Fibroblast of skin of abdomen (primary cell): ENCODE measurements around the gene EYS.
"Not testable (repeated sequence)": the region's sequence is repeated elsewhere in the genome, so short reads cannot be mapped to it uniquely, and the experiment has no call there.

Source experiments
- DNase-seq: peaks from one replicate; pipeline ENCODE4 v3.0.0-alpha.2; 2013

The EYS gene

DNA sequence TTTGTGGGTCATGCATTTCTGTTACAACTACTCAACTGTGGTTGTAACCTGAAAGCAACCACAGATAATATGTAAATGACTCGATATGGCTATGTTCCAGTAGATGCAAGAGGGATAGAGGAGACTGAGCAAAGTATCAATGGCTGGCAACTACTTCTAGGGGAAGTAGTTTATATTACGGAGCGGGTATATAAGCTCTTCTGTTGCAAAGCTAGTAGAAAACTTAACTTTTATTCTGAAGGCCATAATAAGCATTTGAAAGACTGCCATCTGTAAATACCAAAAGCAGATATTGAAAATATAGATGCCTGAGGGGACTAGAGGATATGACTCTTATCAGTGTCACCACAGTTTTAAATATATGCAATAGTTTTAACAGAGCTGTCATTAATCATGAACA is 1416.2 kb downstream of the EYS start:
- DNase-seq = peak; percentile 33

DNA sequence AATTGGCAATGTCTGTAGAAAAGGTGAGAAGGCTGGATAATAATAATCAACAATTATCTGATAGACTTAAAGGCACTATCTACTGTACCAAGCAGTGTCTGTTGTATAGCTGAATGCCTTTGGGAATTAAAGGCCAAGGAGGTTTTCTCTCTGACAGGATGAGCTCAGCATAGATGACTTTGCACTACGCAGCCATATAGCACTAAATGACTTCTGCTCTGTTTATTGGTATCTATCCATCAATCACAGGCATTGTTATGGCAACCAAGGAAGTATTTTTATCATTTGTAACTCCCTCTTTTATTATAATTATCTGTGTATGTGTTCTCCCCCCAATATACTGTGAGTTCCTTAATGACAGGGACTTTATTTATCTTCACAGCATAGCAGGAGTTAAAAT is 1417.1 kb downstream of the EYS start:
- DNase-seq = no peak

DNA sequence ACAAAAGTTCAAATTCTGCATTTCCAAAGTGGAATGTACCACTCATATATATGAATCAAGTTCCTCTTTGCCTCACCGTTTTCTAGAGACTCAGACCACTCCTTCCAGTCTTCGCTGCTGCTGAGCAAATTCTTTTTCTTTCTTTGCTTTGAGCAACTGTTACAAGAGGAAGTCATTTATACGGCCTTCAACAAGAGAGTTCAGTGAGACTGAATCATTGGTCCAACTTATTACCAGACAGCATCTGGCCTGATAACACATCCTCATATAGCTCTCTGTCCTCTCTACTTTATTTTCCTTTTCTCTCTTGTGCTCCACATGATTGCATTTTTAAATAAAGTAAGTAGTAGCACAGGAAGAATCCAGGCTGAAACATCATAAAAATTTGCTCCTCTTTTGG is 1418.7 kb downstream of the EYS start:
- peak; percentile 18 for DNase-seq

DNA sequence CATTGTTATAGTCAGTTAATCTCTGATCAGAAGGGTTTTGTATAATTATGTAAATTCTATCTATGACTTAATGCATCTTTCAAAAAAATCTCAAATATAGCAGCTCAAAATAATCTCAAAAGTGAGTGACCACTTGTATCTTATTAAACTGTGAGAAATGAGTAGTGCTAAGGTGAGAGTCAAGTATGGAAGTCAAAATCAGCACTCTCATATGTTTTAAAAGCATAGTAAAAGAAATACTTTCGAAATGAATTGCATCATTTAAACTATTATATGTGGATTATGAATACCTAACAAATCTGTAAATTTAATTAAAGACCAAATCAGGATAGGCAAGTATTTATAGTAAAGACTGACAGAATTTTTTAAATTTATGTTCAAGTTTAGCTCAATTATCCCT is 1425.9 kb downstream of the EYS start:
- no peak for DNase-seq

DNA sequence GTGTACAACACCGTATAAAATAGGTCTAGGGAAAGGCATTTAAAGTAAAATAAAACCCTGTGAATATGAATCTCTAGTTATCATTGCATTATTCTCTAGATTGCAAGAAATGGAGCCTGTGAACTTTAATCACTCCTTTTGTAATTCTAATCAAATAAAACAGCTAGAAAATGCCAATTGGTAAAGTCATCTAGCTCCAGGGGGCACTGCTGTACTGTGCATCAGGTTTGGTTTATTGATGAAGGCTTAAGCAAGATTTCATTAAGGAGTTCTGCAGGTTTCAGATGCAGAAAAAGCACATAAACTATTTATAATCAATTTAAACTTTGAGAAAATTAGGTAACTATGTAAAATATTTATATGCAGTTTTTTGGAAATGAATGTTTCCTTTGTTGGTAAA is 1426.5 kb downstream of the EYS start:
- DNase-seq = peak; percentile 37

DNA sequence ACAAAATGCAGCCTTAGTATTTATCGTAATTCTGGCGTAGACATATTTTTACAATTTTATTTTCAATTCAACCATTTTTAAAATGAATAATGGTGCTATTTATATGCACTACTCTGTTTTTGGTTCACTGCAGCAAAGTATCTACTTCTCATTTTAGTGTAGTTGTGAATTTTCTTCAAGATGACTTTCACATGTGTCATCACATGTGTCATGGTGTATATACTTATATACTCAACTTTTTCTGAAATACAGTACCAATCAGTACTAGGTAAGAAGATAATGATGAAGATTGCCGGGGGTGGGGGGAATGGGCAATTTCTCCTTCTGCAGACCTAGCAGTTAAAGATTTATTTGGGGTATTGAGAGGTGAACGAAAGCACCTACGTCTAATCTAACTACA is 1436.9 kb downstream of the EYS start:
- DNase-seq = peak; percentile 16

DNA sequence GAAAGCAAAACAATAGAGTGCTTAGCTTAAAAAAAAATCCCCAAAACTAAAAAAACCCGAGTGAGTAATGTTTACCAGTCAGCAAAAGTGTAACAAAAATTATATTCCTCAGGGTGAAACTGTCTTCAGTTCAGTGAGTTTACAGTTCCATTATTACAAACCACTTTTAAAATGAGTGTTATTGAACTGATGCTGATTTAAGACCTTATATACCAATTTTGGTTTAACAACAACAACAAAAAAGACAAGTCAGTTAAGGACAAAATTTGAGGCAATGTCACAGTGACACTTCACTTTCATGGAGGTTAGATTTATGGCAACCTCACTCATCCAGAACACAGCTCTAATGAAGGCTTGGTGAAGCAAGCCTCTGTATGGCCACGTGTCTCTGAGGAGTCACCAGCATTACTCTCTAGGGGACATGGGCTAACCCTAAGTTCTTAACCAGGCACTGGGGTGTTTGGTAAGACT is 1440.6 kb downstream of the EYS start:
- no peak for DNase-seq

DNA sequence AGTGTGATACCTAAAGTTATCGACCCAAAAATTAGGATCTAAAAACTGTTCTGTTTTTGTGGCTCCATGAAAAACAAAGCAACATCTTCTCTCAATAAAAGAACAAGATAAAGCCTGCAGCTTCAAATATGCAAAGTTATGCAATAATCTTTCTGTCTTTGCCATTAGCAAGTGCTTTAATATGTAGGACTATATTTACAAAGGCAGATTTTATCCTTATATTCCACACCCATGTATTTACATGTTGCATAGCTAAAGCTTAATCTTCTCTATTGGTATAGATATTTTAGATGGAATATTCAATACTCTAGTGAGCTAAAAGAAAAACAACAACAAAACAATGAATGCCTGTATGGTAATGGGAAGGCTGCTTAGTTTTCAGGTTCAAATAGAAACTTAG is 1443.2 kb downstream of the EYS start:
- no peak for DNase-seq

DNA sequence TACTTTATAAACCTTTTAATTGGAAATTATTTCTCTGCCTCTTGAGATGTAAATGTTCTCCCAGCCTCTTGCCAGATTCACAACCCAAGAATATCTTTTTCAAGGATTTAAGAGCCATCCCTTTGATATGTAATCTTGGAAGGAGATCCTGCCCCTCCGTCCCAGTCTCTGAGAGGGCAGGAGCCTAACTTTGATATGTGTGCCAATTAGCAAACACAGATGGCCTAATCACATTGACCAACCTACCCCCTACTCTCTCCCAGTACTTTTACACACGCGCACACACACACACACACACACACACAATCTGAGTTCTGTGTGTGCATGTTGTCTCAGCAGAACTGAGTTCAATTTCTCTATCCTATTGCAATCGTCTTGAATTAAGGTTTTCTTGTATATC is 1447.7 kb downstream of the EYS start:
- no peak for DNase-seq

DNA sequence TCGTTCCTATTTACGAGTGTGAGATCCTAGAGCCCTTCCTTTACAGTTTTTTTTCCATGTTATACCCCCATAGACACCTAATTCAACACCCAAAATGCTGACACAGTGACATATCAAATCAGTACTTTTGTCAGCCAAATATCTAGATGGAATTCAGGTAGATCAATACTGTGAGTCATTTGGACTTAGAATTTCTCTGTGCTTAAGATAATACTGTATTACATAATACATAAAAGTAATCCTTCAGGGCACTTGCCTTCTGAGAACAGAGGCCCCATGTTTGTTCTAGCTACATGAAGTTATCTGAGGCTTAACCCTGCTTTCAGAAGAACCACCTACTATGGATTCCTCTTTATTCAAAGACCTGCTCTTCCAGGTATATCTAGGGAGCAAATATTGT is 1448.3 kb downstream of the EYS start:
- DNase-seq = no peak

DNA sequence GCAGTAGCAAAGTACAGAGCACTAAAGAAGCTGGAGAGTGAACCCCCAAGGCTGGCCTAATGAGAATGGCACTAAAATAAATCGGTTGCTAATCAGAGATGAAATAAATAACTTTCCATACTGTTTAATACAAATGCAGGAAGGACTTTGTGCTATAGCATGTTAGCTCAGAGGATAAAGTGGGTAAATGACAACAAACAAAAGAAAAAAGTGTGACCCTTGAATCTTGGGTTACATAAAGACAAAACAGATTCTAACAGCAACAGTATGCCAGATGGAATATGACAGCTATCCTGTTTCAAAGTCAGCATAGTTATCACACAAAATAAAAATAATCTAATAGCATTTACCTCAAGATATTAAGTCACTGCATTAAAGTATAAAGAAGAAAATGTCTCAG is 1448.7 kb downstream of the EYS start:
- DNase-seq = no peak

DNA sequence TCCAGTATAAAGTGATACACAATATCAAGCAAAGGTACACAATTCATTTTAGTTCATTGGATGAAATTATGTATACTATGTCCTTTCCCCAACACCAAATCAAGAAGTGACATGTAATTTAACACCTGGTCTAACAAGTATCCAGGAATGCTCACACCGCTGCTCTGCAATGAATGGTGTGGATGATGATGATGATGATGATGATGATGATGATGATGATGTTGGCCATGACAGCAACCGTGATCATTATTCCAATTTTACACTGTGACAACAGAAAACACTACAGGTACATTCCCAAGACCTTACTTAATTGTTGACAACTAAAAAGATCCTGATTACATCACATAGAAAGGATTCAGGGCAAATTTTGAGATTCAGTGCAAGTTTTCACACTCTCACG is 1449.4 kb downstream of the EYS start:
- no peak for DNase-seq

DNA sequence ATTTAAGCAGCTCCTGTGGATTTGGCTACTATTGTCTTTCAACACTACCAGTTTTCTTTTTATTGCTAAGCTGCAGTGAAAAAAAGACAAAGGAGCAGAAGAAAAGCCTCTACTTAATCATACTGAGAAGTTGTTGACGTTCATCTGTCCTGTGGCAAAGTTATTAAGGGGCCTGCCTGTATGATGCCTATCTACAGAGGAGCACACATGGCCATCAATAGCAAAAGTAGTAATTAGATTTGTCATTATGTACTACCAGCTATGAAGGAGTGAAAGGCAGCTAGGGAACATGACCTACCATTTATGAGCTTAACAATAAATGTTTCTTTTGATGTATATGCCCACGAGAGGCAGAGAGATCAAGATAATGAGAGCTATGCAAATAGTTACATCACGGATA is 1450.5 kb downstream of the EYS start:
- DNase-seq = no peak

DNA sequence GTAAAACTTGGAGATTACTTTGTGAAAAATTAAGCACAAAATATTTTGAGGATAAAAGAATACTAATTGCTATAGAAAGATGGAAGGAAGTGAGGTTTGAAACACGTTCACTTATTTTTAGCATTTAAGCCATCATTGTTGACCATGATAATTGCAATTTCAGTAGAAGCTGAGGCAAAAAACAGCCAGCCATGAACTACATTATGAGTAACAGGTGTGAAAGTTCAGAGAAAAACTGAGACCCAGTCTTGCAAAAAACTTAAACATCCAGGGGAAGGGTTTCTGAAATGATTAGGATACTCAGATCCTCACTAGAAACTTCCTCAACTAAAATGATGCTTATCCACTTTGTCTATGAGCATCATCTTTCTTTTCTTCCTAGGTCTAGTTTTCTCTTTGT is 1452.0 kb downstream of the EYS start:
- no peak for DNase-seq

DNA sequence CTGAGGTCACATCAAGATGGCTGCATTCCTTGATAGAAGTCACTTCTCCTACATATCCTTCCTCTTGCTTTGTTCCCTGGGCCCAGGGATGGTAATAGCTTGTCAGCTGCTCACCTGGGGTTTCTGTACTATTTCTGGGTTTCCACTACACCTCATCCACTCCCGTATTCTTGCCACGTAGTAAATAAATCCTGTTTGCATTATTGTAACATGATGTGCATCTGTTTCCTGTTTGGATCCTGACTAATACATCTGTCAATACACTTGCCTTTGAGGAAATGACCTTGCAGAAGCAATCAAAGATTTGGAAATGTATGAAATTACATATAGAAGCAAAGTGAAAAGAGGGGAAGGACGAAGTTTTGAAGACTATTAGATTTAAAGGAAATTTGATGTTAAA is 1452.5 kb downstream of the EYS start:
- no peak for DNase-seq

DNA sequence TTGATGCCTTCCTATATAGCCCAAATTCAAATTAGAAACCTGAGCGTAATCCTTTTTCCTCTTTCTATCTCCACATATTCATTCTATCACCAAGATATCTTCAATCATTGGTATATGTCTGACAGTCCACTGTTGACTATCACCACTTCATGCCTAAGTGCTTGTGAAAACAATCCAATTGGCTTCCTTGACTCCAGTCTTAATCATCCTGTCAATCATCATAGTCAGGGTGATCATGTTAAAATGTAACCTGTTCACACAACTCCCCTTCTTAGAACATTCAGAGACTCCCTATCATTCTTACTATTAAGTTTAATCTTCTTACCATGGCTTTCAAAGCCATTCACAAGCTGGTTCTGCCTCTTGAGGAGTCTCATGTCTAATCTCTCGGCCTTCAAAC is 1454.8 kb downstream of the EYS start:
- no peak for DNase-seq

DNA sequence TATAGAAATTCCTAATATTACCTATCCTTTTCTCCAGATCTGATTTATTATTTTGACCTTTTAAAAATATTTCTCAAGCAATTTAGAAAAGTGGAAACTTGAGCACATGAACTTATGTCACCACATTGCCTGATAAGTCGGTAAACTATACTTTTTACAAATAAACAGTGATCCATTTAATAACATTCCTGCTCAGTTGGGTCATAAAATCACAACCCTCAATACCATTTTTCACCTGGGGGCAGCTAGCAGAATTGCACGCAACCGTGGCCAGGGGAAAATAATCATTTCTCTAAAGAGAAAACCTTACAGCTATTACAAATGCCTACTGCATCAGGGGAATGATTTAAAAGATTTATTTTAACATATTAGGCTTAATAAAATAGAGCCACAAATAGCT is 1456.9 kb downstream of the EYS start:
- DNase-seq = peak; percentile 33

DNA sequence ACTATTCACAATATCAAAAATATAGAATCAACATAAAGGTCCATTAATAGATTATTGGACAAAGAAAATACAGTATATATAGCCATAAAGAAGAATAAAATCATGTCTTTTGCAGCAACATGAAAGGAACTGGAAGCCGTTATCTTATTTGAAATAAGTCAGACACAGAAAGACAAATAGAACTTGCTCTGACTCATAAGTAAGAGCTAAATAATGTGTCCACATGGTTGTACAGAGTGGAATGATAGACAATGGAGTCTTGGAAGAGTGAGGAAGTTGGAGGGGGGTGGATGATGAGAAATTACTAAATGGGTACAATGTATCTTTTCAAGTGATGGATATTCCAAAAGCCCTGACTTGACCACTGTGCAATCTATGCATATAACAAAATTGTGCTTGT is 1457.9 kb downstream of the EYS start:
- DNase-seq = peak; percentile 43

DNA sequence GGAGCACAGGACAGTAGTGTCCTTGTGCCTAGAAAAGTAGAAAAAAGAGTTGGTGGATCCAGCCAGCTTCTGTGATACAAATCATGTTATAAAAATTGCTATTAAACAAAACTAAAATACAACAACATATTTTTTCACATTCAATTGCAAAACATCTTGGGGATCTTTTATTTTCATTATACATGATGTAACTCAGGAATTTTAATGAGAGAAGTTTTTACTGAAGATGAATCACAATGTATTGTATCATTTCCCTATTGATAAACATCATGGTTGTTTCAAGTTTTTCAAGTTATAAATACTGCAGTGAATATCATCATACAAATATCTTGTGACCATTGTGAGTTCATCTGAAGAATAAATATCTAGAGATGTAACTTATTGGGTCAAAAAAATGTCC is 1463.4 kb downstream of the EYS start:
- no peak for DNase-seq

DNA sequence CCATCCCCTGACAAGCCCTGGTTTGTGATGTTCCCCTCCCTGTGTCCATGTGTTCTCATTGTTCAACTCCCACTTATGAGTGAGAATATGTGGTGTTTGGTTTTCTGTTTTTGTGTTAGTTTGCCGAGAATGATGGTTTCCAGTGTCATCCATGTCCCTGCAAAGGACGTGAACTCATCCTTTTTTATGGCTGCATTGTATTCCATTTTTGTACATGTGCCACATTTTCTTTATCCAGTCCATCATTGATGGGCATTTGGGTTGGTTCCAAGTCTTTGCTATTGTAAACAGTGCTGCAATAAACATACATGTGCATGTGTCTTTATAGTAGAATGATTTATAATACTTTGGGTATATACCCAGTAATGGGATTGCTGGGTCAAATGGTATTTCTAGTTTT is 1468.1 kb downstream of the EYS start:
- DNase-seq = not testable (repeated sequence)

DNA sequence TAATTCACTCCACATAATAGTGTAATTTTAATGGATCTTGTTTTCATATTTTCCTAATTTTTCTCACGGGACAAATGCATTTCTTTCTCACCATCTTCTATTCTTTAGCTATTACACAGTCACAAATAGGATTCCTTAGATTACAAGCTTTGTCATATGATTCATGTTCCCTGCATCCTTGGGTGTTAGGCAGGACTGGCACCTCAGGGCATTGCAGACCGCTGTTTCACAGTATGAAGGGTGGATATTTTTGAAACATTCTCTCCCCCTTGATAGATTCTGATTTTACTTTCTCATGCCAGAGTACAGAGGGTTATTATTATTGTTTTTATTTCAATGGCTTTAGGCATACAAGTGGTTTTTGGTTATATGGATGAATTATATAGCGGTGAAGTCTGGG is 1469.0 kb downstream of the EYS start:
- no peak for DNase-seq

DNA sequence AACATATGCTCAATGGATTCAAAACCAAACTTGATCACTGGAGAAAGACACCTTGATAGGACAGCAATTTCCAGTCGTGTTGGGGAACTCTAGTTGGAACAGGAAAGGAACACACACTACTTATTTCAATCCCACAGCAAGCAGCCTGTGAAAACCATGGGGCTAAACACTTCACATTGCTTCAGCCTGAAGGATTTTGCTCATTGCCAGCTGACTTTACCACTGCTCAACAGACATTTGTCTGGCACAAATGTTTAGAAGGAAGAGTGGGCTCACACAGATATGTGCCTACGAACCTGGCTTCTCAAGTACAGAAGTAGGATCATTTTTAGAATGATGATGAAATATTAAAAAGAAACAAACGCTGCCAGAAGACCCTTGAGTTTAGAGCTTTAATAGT is 1473.3 kb downstream of the EYS start:
- DNase-seq = no peak

DNA sequence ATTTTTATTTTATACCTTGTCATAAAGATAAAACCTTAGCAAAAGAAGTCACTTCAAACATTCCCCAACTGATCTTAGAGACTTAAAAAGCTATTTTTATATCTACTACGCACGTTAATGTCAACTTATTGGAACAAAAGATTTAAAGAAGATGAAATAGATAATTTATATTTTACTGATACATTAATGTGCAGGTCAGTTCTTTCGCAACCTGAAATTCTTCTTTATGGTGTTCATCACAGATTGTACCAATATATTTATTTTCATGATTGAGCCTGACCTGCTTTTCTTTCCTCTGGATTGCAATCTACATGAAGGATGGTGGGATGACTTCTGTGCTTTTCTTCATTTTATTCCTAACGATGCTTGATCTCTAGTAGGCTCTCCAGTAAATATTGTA is 1475.1 kb downstream of the EYS start:
- no peak for DNase-seq

DNA sequence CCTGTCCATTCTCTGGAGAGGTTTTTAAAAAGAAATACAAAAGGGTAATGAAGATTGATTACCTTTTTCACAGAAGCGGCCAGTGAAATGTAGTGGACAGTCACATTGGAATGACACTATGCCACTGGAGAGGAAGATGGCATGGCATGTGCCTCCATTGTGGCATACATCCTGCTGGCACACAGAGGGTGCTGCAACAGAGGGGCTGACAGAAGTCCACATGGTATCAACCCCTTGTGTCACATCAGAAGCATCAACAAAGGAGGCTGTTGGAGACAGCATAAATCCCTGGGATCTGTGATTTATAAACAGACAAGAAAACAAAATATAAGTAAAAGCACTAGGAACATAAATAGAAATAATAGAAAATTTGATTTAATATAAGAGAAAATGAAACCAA is 1476.5 kb downstream of the EYS start:
- no peak for DNase-seq

DNA sequence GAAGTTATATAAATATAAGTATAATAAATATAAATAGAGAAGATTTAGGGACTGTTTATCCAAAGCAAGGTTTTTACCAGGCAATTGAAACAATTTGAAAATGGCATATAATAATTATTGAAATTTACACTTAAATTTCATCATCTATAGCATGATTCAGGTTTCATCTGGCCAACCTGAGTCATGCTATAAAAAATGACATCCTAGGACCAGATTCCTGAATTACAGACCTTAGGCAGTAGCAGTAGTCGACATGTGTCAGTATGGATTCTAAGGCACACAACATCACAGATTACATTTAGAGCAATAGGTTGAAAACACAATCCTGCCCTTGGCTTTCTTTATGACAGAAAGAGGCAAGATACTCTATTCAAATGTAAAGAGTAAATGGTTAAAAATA is 1479.2 kb downstream of the EYS start:
- peak; percentile 59 for DNase-seq

DNA sequence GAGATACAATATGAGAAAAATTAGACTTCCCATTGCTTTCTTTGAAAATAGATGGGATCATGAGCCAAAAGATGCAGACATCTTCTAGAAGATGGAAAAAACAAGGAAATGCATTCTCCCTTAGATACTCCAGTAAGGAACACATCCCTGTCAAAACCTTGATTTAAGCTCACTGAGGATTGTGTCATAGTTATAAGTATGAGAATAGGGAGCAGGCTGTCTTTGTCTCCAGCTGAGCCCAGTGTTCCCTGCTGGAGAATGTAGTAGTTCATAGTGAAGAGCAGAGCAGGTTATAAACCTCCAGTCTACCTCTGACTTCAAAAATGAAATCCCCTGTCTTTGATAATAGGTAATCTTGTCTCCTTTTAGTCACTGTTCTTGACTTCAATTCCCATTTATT is 1481.5 kb downstream of the EYS start:
- peak; percentile 13 for DNase-seq
